GM19035 (cell line): Measurements from ENCODE around the gene CHERP.
A peak's percentile ranks its signal among the peaks of the same experiment; 100 is the strongest.
"Not testable (repeated sequence)": the region's sequence is repeated elsewhere in the genome, so short reads cannot be mapped to it uniquely, and the experiment has no call there.

Experiments
- ATAC-seq: cut with Tn5 transposase; IDR thresholded peaks from one replicate; pipeline ENCODE4 v1.9.1; 2021; ENCODE audit not compliant: unreplicated experiment

The CHERP gene

GRCh38 chr19:16579381-16579780 is 37.1 kb upstream of the CHERP start:
- no peak for ATAC-seq

- no peak for ATAC-seq
Observed at GRCh38 chr19:16577531-16577985, 35.3 kb upstream of the CHERP start.

GRCh38 chr19:16576690-16577530 is 34.7 kb upstream of the CHERP start:
- ATAC-seq: no peak

GRCh38 chr19:16575861-16576689 is 33.8 kb upstream of the CHERP start:
- no peak for ATAC-seq

GRCh38 chr19:16575282-16575681 is 33.0 kb upstream of the CHERP start:
- ATAC-seq: no peak

- ATAC-seq: no peak
Observed at GRCh38 chr19:16573925-16574324, 31.7 kb upstream of the CHERP start.

- ATAC-seq: no peak
Observed at GRCh38 chr19:16573296-16573695, 31.1 kb upstream of the CHERP start.

GRCh38 chr19:16572332-16573211 is 30.3 kb upstream of the CHERP start, which contains the start of gene SLC35E1:
SLC35E1 (minus strand) TSS chr19:16572415; CDS start chr19:16572364, 51 bp downstream.
- ATAC-seq: peak; percentile 82

GRCh38 chr19:16571822-16572331 is 29.6 kb upstream of the CHERP start:
- peak; percentile 37 for ATAC-seq

- no peak for ATAC-seq
Observed at GRCh38 chr19:16571283-16571682, 29.0 kb upstream of the CHERP start.

GRCh38 chr19:16569609-16570320 is 27.5 kb upstream of the CHERP start:
- no peak for ATAC-seq

GRCh38 chr19:16566702-16567101 is 24.5 kb upstream of the CHERP start:
- ATAC-seq: no peak

- ATAC-seq: no peak
Observed at GRCh38 chr19:16566161-16566560, 23.9 kb upstream of the CHERP start.

- ATAC-seq: no peak
Observed at GRCh38 chr19:16564842-16565241, 22.6 kb upstream of the CHERP start.

GRCh38 chr19:16562608-16563025 is 20.4 kb upstream of the CHERP start:
- ATAC-seq: no peak

GRCh38 chr19:16561382-16561781 is 19.1 kb upstream of the CHERP start:
- no peak for ATAC-seq

GRCh38 chr19:16559780-16560276 is 17.6 kb upstream of the CHERP start:
- ATAC-seq: no peak

GRCh38 chr19:16554776-16555175 is 12.5 kb upstream of the CHERP start:
- ATAC-seq: no peak

- not testable (repeated sequence) for ATAC-seq
Observed at GRCh38 chr19:16551902-16552301, 9.7 kb upstream of the CHERP start.

- ATAC-seq: no peak
Observed at GRCh38 chr19:16548956-16549355, 6.7 kb upstream of the CHERP start.
